HEK293 (cell line): ENCODE results near the gene PCNX3.

Experiments
- BCL6B ChIP-seq: fragments of 450-650 bp; formaldehyde crosslinking; IDR thresholded peaks from 2 replicates; pipeline ENCODE4 v1.5.1; 2017; ENCODE audit warnings: missing biosample characterization, missing genetic modification characterization
- GLIS1 ChIP-seq: fragments of 450-650 bp; formaldehyde crosslinking; IDR thresholded peaks from 2 replicates; pipeline ENCODE4 v1.5.1; 2016; ENCODE audit warnings: missing biosample characterization, missing genetic modification characterization
- IKZF3 ChIP-seq: fragments of 450-650 bp; IDR thresholded peaks from 2 replicates; pipeline ENCODE4 v1.5.0; 2018; ENCODE audit warnings: missing biosample characterization, mild to moderate bottlenecking, missing genetic modification characterization, moderate library complexity
- INSM2 ChIP-seq: fragments of 450-650 bp; formaldehyde crosslinking; IDR thresholded peaks from 2 replicates; pipeline ENCODE4 v1.5.1; 2016; ENCODE audit warnings: missing biosample characterization, missing genetic modification characterization
- SP7 ChIP-seq: fragments of 450-650 bp; formaldehyde crosslinking; IDR thresholded peaks from 2 replicates; pipeline ENCODE4 v1.5.1; 2016; ENCODE audit warnings: missing biosample characterization, missing genetic modification characterization
- YY2 ChIP-seq: fragments of 450-650 bp; formaldehyde crosslinking; IDR thresholded peaks from 2 replicates; pipeline ENCODE4 v1.5.1; 2016; ENCODE audit warnings: missing biosample characterization, missing genetic modification characterization
- ZEB2 ChIP-seq: fragments of 450-650 bp; formaldehyde crosslinking; IDR thresholded peaks from 2 replicates; pipeline ENCODE4 v1.5.1; 2016; ENCODE audit warnings: missing biosample characterization, missing genetic modification characterization
- ZIC2 ChIP-seq: fragments of 450-650 bp; formaldehyde crosslinking; IDR thresholded peaks from 2 replicates; pipeline ENCODE4 v1.5.1; 2016; ENCODE audit warnings: missing biosample characterization, missing genetic modification characterization
- ZNF157 ChIP-seq: fragments of 450-650 bp; formaldehyde crosslinking; IDR thresholded peaks from 2 replicates; pipeline ENCODE4 v1.5.1; 2016; ENCODE audit warnings: missing biosample characterization, missing genetic modification characterization
- ZNF221 ChIP-seq: fragments of 450-650 bp; formaldehyde crosslinking; IDR thresholded peaks from 2 replicates; pipeline ENCODE4 v1.5.1; 2017; ENCODE audit warnings: missing biosample characterization, missing genetic modification characterization, borderline replicate concordance
- ZNF23 ChIP-seq: fragments of 450-650 bp; formaldehyde crosslinking; IDR thresholded peaks from 2 replicates; pipeline ENCODE4 v1.5.1; 2016; ENCODE audit warnings: missing biosample characterization, missing genetic modification characterization, borderline replicate concordance
- ZNF398 ChIP-seq: fragments of 450-650 bp; formaldehyde crosslinking; IDR thresholded peaks from 2 replicates; pipeline ENCODE4 v1.5.1; 2017; ENCODE audit warnings: missing biosample characterization, missing genetic modification characterization
- ZNF423 ChIP-seq: fragments of 450-650 bp; formaldehyde crosslinking; IDR thresholded peaks from 2 replicates; pipeline ENCODE4 v1.5.1; 2016; ENCODE audit warnings: missing biosample characterization, missing genetic modification characterization
- ZNF530 ChIP-seq: fragments of 450-650 bp; formaldehyde crosslinking; IDR thresholded peaks from 2 replicates; pipeline ENCODE4 v1.5.1; 2016; ENCODE audit warnings: low read depth, missing biosample characterization, missing genetic modification characterization
- ZNF544 ChIP-seq: fragments of 450-650 bp; formaldehyde crosslinking; IDR thresholded peaks from 2 replicates; pipeline ENCODE4 v1.5.0; 2017; ENCODE audit warnings: missing biosample characterization, missing genetic modification characterization
- ZNF549 ChIP-seq: fragments of 450-650 bp; IDR thresholded peaks from 2 replicates; pipeline ENCODE4 v1.5.1; 2018; ENCODE audit warnings: missing biosample characterization, missing genetic modification characterization, mild to moderate bottlenecking, inconsistent platforms, moderate library complexity
- ZNF645 ChIP-seq: fragments of 450-650 bp; formaldehyde crosslinking; IDR thresholded peaks from 2 replicates; pipeline ENCODE4; 2016; ENCODE audit warnings: missing biosample characterization, missing genetic modification characterization
- ZNF654 ChIP-seq: fragments of 450-650 bp; formaldehyde crosslinking; IDR thresholded peaks from 2 replicates; pipeline ENCODE4 v1.5.1; 2016; ENCODE audit warnings: low read depth, missing biosample characterization, missing genetic modification characterization
- ZNF701 ChIP-seq: fragments of 450-650 bp; formaldehyde crosslinking; IDR thresholded peaks from 2 replicates; pipeline ENCODE4 v1.5.1; 2016; ENCODE audit warnings: missing biosample characterization, missing genetic modification characterization
- ZNF707 ChIP-seq: fragments of 450-650 bp; formaldehyde crosslinking; IDR thresholded peaks from 2 replicates; pipeline ENCODE4 v1.5.1; 2016; ENCODE audit warnings: missing biosample characterization, missing genetic modification characterization
- ZNF76 ChIP-seq: fragments of 450-650 bp; formaldehyde crosslinking; IDR thresholded peaks from 2 replicates; pipeline ENCODE4; 2016; ENCODE audit warnings: low read depth, missing biosample characterization, missing genetic modification characterization, borderline replicate concordance
- ZSCAN30 ChIP-seq: fragments of 450-650 bp; IDR thresholded peaks from 2 replicates; pipeline ENCODE4 v1.5.1; 2018; ENCODE audit warnings: missing biosample characterization, mild to moderate bottlenecking, missing genetic modification characterization, moderate library complexity
- TF ChIP-seq, protein P1 (sequence below): fragments of 450-650 bp; formaldehyde crosslinking; IDR thresholded peaks from 2 replicates; pipeline ENCODE4 v1.5.1; 2017; ENCODE audit warnings: missing biosample characterization, mild to moderate bottlenecking, missing genetic modification characterization, moderate library complexity
- TF ChIP-seq, protein P2 (sequence below): fragments of 450-650 bp; formaldehyde crosslinking; IDR thresholded peaks from 2 replicates; pipeline ENCODE4 v1.5.1; 2016; ENCODE audit warnings: missing biosample characterization, missing genetic modification characterization
- TF ChIP-seq, protein P3 (sequence below): fragments of 450-650 bp; formaldehyde crosslinking; IDR thresholded peaks from 2 replicates; pipeline ENCODE4 v1.5.1; 2016; ENCODE audit warnings: missing biosample characterization, missing genetic modification characterization, borderline replicate concordance

Gene PCNX3

DNA sequence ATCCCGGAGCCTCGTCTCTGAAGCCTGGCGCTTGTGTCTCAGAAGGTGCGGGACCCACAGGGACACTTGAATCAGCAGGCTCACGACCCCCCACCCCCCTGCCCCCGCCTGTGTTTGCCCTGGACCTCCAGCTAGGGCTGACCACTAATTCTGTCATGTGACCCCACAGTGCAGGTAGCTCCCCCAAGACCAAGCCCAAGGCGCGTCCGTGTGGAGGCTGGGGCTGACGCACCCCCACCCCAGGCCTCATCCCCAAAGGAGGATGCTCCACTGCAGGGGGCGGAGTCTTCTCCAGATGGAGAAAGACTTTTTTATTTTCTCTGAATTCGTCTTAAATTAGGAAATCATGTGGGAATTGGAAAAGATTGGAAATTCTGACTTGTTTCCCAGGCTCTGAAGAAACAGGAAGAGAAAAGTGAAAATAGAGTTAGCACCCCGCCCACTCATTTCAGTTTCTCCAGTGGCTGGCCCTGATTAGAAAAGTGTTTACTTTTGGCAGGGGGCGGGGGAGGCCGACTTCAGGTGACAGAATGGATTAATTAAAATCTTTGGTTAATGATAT is 48.1 kb downstream of the PCNX3 start (continued):
- TF ChIP-seq, protein P1, sequence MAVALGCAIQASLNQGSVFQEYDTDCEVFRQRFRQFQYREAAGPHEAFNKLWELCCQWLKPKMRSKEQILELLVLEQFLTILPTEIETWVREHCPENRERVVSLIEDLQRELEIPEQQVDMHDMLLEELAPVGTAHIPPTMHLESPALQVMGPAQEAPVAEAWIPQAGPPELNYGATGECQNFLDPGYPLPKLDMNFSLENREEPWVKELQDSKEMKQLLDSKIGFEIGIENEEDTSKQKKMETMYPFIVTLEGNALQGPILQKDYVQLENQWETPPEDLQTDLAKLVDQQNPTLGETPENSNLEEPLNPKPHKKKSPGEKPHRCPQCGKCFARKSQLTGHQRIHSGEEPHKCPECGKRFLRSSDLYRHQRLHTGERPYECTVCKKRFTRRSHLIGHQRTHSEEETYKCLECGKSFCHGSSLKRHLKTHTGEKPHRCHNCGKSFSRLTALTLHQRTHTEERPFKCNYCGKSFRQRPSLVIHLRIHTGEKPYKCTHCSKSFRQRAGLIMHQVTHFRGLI (tag by site-specific recombination): no peak
- TF ChIP-seq ZNF23 (tag by site-specific recombination): no peak
- TF ChIP-seq, protein P2, sequence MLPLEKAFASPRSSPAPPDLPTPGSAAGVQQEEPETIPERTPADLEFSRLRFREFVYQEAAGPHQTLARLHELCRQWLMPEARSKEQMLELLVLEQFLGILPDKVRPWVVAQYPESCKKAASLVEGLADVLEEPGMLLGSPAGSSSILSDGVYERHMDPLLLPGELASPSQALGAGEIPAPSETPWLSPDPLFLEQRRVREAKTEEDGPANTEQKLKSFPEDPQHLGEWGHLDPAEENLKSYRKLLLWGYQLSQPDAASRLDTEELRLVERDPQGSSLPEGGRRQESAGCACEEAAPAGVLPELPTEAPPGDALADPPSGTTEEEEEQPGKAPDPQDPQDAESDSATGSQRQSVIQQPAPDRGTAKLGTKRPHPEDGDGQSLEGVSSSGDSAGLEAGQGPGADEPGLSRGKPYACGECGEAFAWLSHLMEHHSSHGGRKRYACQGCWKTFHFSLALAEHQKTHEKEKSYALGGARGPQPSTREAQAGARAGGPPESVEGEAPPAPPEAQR (tag by site-specific recombination): no peak
- 0 out of 2 replicates have a peak, but pooled peaks have one; percentile 40 for TF ChIP-seq IKZF3 (tag by site-specific recombination)
- TF ChIP-seq ZNF549 (tag by site-specific recombination): no peak
- TF ChIP-seq ZNF423: no peak
- no peak for TF ChIP-seq ZNF157 (tag by site-specific recombination)
- no peak for TF ChIP-seq BCL6B (tag by site-specific recombination)
- no peak for TF ChIP-seq ZNF645
- TF ChIP-seq ZNF530: no peak
- TF ChIP-seq ZNF76: no peak
- TF ChIP-seq ZNF398: no peak
- TF ChIP-seq, protein P3, sequence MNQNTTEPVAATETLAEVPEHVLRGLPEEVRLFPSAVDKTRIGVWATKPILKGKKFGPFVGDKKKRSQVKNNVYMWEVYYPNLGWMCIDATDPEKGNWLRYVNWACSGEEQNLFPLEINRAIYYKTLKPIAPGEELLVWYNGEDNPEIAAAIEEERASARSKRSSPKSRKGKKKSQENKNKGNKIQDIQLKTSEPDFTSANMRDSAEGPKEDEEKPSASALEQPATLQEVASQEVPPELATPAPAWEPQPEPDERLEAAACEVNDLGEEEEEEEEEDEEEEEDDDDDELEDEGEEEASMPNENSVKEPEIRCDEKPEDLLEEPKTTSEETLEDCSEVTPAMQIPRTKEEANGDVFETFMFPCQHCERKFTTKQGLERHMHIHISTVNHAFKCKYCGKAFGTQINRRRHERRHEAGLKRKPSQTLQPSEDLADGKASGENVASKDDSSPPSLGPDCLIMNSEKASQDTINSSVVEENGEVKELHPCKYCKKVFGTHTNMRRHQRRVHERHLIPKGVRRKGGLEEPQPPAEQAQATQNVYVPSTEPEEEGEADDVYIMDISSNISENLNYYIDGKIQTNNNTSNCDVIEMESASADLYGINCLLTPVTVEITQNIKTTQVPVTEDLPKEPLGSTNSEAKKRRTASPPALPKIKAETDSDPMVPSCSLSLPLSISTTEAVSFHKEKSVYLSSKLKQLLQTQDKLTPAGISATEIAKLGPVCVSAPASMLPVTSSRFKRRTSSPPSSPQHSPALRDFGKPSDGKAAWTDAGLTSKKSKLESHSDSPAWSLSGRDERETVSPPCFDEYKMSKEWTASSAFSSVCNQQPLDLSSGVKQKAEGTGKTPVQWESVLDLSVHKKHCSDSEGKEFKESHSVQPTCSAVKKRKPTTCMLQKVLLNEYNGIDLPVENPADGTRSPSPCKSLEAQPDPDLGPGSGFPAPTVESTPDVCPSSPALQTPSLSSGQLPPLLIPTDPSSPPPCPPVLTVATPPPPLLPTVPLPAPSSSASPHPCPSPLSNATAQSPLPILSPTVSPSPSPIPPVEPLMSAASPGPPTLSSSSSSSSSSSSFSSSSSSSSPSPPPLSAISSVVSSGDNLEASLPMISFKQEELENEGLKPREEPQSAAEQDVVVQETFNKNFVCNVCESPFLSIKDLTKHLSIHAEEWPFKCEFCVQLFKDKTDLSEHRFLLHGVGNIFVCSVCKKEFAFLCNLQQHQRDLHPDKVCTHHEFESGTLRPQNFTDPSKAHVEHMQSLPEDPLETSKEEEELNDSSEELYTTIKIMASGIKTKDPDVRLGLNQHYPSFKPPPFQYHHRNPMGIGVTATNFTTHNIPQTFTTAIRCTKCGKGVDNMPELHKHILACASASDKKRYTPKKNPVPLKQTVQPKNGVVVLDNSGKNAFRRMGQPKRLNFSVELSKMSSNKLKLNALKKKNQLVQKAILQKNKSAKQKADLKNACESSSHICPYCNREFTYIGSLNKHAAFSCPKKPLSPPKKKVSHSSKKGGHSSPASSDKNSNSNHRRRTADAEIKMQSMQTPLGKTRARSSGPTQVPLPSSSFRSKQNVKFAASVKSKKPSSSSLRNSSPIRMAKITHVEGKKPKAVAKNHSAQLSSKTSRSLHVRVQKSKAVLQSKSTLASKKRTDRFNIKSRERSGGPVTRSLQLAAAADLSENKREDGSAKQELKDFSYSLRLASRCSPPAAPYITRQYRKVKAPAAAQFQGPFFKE (tag by site-specific recombination): no peak
- TF ChIP-seq ZSCAN30: no peak
- peak; percentile 81 for TF ChIP-seq GLIS1 (tag by site-specific recombination)
- no peak for TF ChIP-seq YY2 (tag by site-specific recombination)
- no peak for TF ChIP-seq ZNF707
- no peak for TF ChIP-seq ZNF221
- TF ChIP-seq ZIC2: peak; percentile 49; the same call in 1 of the 2 replicates
- no peak for TF ChIP-seq ZNF654 (tag by site-specific recombination)
- TF ChIP-seq ZEB2 (tag by site-specific recombination): no peak
- TF ChIP-seq INSM2 (tag by site-specific recombination): no peak
- no peak for TF ChIP-seq ZNF544 (tag by site-specific recombination)
- no peak for TF ChIP-seq ZNF701
- TF ChIP-seq SP7: no peak
